Chondrocyte (in vitro differentiated cells): ENCODE data around the gene IGF1R. TPM values are rescaled to one million over a fixed set of nuclear protein-coding genes. Genes with fewer than 3 reads are reported as not detected.

Experiments used
- DNase-seq: peaks from one replicate; pipeline ENCODE4 v3.0.0; 2021; ENCODE audit warnings: mixed read lengths, low spot score
- H3K27ac Mint-ChIP-seq: one replicate; pipeline ENCODE4 v1.8.0; 2021; ENCODE audit warnings: mild to moderate bottlenecking, moderate library complexity, mixed read lengths; ENCODE audit not compliant: unreplicated experiment
- H3K27me3 Mint-ChIP-seq: 2 replicates; pipeline ENCODE4 v1.8.0; 2021; ENCODE audit warnings: low read depth, mixed read lengths
- H3K36me3 Mint-ChIP-seq: 2 replicates; pipeline ENCODE4 v1.8.0; 2021; ENCODE audit warnings: low read depth, mixed read lengths
- H3K4me1 Mint-ChIP-seq: 2 replicates; pipeline ENCODE4 v1.8.0; 2021; ENCODE audit warnings: low read depth, mild to moderate bottlenecking, mixed read lengths
- H3K4me3 Mint-ChIP-seq: one replicate; pipeline ENCODE4 v1.8.0; 2021; ENCODE audit warnings: mild to moderate bottlenecking, moderate library complexity, mixed read lengths; ENCODE audit not compliant: unreplicated experiment
- H3K9me3 Mint-ChIP-seq: 2 replicates; pipeline ENCODE4 v1.8.0; 2021; ENCODE audit warnings: low read depth, mixed read lengths
- total RNA-seq: library from RNA; stranded (reverse); gene quantifications from 3 replicates; pipeline ENCODE4 v1.2.1, GENCODE V29; 2021
- TF ChIP-seq, protein P1 (sequence below): fragments of 200-600 bp; sonication (generic); IDR thresholded peaks from 2 replicates; pipeline ENCODE4 v1.5.0; 2021; ENCODE audit warnings: antibody characterized with exemption, mild to moderate bottlenecking, moderate library complexity

IGF1R gene
- total RNA-seq, 1 donor from 2014 or later: 119 TPM

DNA sequence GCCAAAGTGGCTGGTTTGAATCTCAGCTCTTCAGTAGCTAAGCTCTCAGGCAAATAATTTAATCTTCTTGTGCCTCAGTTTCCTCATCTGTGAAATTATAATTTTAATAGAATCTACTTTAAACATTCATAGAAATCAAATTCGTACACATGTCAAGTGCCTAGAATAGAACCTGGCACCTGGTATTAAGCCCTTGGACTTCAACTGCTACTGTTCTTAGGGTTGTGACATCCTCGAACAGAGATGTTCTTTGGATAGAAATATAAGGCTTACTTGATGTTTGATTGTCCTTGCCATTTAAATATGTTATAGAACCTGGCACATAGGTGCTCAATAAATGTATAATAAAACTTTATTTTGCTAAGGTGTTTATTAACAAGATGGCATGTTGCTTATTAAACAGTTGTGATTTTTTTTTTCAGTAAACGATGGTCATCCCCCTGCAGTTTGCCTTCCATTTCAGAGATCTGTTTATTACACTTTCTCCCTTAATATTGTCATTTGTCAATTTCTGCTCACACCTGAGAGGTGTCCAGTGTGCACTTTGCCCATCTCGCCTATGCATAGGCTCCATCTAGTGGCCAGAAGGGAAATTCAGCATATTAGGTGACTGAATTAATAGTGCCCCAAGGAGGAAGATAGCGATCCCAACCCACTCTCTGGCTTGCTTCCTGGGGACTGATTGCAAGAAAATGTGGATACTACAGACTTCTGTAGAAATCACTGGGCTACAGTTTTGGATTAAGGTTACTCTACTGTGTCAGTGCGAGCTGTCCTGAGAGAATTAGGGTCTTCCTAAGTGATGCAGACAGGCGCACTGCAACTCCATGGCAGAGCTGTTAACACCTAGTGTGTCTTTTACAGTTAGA is 10.7 kb downstream of the IGF1R start:
- no peaks in the 10 kb centered on the region for H3K36me3 Mint-ChIP-seq
- no peak for DNase-seq
- no peaks in the 10 kb centered on the region for H3K9me3 Mint-ChIP-seq
- H3K4me3 Mint-ChIP-seq: no peak overlapping the region
- TF ChIP-seq, protein P1, sequence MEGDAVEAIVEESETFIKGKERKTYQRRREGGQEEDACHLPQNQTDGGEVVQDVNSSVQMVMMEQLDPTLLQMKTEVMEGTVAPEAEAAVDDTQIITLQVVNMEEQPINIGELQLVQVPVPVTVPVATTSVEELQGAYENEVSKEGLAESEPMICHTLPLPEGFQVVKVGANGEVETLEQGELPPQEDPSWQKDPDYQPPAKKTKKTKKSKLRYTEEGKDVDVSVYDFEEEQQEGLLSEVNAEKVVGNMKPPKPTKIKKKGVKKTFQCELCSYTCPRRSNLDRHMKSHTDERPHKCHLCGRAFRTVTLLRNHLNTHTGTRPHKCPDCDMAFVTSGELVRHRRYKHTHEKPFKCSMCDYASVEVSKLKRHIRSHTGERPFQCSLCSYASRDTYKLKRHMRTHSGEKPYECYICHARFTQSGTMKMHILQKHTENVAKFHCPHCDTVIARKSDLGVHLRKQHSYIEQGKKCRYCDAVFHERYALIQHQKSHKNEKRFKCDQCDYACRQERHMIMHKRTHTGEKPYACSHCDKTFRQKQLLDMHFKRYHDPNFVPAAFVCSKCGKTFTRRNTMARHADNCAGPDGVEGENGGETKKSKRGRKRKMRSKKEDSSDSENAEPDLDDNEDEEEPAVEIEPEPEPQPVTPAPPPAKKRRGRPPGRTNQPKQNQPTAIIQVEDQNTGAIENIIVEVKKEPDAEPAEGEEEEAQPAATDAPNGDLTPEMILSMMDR: peak; percentile 92
- peaks cover 58% of the 10 kb centered on the region for H3K4me1 Mint-ChIP-seq
- no peaks in the 10 kb centered on the region for H3K27me3 Mint-ChIP-seq
- no peak overlapping the region for H3K27ac Mint-ChIP-seq

DNA sequence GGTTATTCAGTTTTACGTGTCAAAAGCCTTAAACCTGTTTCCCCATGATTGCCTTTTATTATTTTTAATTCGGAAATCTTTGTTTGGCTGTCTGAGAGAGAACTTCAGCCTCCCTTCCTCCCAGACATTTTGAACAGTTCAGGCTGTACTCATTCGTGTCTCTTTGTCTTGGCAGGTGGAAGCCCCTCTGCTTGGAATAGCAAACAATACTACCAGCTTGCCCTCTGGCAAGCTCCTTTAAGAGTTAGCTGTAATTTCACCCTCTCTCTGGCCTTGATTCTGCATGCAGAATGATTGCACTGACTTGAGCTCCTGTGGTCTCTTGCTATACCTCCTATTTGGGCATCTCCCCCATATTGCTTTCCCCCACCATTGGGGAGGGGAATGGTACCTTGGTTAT is 11.7 kb downstream of the IGF1R start:
- DNase-seq: no peak
- Mint-ChIP-seq H3K36me3 (no peaks in the 10 kb centered on the region), H3K4me1 (peaks cover 49% of the 10 kb centered on the region), H3K9me3 (no peaks in the 10 kb centered on the region), H3K27ac (no peak overlapping the region), H3K27me3 (no peaks in the 10 kb centered on the region), H3K4me3 (no peak overlapping the region)
- TF ChIP-seq, protein P1: no peak

DNA sequence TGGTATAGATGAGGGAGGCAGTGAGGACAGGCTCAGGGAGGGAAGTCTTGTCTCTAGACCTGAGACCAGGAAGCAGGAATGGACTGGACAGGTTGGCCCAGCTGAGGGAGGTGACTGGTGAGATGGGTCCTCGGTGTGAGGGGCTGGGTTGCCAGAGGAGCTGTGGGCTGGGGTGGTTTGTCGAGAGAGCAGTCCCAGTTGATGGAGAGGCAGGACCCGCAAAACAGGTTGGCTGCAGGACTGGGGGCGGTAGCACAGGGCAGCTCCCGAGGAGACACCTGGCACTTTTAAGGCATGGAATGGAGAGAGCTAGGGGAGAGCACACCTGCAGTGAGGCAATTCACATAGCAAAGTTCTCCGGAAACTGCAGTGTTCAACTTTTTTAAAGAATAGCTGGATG is 14.7 kb downstream of the IGF1R start:
- H3K27me3 Mint-ChIP-seq: no peaks in the 10 kb centered on the region
- H3K4me1 Mint-ChIP-seq: peaks cover 58% of the 10 kb centered on the region
- H3K27ac Mint-ChIP-seq: no peak overlapping the region
- no peaks in the 10 kb centered on the region for H3K36me3 Mint-ChIP-seq
- no peak for DNase-seq
- TF ChIP-seq, protein P1: no peak
- no peaks in the 10 kb centered on the region for H3K9me3 Mint-ChIP-seq
- H3K4me3 Mint-ChIP-seq: no peak overlapping the region

DNA sequence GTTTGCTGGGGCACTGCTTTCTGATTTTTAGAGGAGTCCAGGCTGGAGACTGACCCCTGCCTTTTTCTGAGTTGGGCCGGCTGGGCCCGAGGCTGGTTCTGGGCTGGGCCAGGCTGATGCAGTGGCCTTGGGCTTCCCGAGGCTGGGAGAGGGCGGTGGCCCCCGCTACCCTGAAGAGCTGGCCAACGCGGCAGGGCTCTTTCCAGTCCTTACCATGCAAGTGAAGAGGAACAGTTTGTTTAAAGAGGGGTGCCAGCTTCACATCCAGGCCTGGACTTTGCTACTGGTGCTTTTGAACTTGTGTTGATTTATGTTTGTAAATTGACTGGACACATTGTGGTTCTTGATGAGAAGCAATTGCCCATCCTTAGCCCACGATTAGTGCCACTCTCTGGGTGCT is 15.3 kb downstream of the IGF1R start:
- H3K27me3 Mint-ChIP-seq: no peaks in the 10 kb centered on the region
- no peak for DNase-seq
- no peaks in the 10 kb centered on the region for H3K9me3 Mint-ChIP-seq
- H3K4me1 Mint-ChIP-seq: peaks cover 61% of the 10 kb centered on the region
- H3K27ac Mint-ChIP-seq: no peak overlapping the region
- H3K36me3 Mint-ChIP-seq: no peaks in the 10 kb centered on the region
- no peak overlapping the region for H3K4me3 Mint-ChIP-seq
- TF ChIP-seq, protein P1: no peak

DNA sequence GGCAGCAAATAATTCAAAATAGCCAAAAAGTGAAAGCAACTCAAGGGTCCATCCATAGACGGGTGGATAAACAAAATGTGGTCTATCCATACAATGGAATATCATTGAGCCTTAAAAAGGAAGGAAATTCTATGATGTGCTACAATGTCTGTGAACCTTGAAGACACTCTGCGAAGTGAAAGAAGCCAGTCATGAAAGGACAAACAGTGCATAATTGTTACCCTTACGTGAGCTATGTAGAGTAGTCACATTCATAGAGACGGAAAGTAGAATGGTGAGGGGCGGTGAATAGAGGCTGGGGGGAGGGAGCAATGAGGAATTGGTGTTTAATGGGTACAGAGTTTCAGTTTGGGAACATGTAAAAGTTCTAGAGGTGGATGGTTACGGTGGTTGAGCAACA is 18.1 kb downstream of the IGF1R start:
- no peaks in the 10 kb centered on the region for H3K9me3 Mint-ChIP-seq
- TF ChIP-seq, protein P1: no peak
- no peak overlapping the region for H3K27ac Mint-ChIP-seq
- H3K27me3 Mint-ChIP-seq: no peaks in the 10 kb centered on the region
- no peaks in the 10 kb centered on the region for H3K36me3 Mint-ChIP-seq
- DNase-seq: no peak
- H3K4me3 Mint-ChIP-seq: no peak overlapping the region
- peaks cover 69% of the 10 kb centered on the region for H3K4me1 Mint-ChIP-seq
